GM18517 (cell line): ENCODE results near the gene RNF217.
"Not testable (repeated sequence)": the region's sequence is repeated elsewhere in the genome, so short reads cannot be mapped to it uniquely, and the experiment has no call there.

Source experiments
- ATAC-seq: cut with Tn5 transposase; IDR thresholded peaks from one replicate; pipeline ENCODE4 v1.9.1; 2021; ENCODE audit warnings: mild to moderate bottlenecking, moderate library complexity; ENCODE audit not compliant: unreplicated experiment

RNF217 gene

GRCh38 chr6:125123051-125123450, 160.8 kb downstream of the RNF217 start:
- no peak for ATAC-seq

- ATAC-seq, result no peak
Measured at GRCh38 chr6:125123468-125124048, 161.3 kb downstream of the RNF217 start.

- no peak for ATAC-seq
Measured at GRCh38 chr6:125124049-125124669, 161.9 kb downstream of the RNF217 start.

GRCh38 chr6:125125856-125126255, 163.6 kb downstream of the RNF217 start:
- ATAC-seq, result not testable (repeated sequence)

- no peak for ATAC-seq
Measured at GRCh38 chr6:125129354-125129753, 167.1 kb downstream of the RNF217 start.

- ATAC-seq, result no peak
Measured at GRCh38 chr6:125132058-125132457, 169.8 kb downstream of the RNF217 start.

GRCh38 chr6:125136378-125136777, 174.1 kb downstream of the RNF217 start:
- ATAC-seq, result no peak

GRCh38 chr6:125138083-125138482, 175.8 kb downstream of the RNF217 start:
- no peak for ATAC-seq

GRCh38 chr6:125140808-125141207, 178.6 kb downstream of the RNF217 start:
- no peak for ATAC-seq
